ENCODE data around the gene DMPK.
"Not testable (repeated sequence)": the region's sequence is repeated elsewhere in the genome, so short reads cannot be mapped to it uniquely, and the experiment has no call there.

The DMPK gene

DNA sequence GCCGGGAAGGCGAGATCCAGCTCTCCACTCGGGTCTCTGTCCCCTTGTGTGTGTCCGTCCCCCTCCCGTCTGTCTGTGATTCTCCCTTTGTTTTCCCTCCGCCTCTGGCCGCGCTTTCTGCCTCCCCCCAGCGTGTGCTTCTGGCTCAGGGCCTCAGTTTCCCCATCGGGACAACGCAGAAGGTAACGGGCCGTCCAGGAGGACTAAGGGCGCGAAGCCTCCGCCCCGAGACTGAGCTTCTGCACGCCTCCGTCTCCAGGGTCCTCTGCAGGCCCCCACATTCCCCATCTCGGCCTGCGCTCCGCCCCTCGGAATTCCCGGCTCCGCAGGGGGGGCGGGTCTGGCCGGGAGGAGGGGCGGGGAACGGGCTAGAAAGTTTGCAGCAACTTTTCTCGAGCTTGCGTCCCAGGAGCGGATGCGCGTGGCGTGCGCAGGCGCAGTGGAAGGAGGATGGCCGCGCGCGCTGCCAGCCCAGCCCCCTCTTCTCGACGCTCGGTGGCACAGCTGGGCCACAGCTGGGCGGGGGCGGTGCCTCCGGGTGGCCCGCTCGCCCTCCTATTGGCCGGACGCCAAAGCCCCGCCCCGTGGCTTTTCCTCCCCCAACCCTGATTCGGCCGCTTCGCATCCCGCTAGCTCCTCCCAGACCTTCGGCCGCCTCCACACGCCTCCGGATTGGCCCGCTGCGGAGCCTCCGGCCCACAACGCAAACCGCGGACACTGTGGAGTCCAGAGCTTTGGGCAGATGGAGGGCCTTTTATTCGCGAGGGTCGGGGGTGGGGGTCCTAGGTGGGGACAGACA, 13.1 kb downstream of the DMPK start, which contains the start of gene SIX5:
TSS of gene SIX5 (minus strand) at position 269 of the 799 bp plus-strand sequence. CDS start 408 bp downstream, outside the sequence.
- peak; percentile 96 to 98 (median 97) for DNase-seq

DNA sequence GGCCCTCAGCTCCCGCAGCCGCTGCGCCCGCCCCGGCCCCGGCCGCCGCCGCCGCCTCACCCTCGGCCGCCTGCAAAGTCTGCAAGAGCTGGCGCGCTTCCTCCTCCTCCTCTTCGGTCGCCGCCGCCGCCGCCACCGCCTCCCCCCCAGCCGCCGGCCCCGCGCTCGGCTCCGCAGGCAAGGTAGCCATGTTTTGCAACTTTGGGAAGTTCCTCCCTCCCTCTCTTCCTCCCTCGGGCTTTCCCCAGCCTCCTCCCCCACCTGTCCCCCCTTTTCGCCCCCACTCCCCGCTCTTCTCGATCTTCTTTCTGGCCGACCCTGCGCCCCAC, 13.7 kb downstream of the DMPK start:
- DNase-seq, result peak in 3 of 4 experiments; percentile 23 to 61 (median 48)

DNA sequence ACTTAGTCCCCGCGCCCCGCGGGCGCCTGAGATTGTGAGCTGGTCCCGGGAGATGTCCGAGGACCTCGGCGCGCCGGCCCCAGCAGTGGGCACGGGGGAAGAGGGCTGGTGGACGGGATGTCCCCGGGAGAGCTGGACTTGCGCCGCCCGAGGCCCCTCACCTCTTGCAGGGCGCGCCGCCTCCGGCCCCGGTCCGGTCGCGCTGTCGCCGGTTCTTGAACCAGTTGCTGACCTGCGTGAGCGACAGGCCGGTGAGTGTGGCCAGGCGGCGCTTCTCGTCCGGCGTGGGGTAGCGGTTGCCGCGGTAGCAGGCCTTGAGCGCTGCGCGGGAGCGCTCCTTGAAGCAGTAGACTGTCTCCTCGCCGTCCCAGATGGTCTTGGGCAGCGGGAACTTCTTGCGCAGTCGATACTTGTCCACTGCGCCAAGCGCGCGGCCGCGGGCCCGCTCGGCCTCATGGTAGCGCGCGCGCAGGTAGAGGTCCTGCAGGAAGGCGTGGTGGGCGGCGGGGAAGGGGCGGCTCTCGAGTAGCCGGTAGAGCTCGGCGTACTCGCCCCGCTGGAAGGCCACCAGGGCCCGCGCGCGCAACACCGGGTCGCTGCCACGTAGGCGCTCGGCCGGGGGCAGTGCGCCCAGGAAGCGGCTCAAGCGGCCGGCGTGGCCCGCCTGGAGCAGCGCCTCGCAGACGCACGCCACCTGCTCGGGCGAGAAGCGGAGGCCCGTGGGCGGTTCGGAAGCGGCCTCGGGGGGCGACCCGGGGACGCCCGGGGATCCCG, 14.2 kb downstream of the DMPK start:
- peak in 3 of 4 experiments; percentile 17 to 53 (median 38) for DNase-seq

DNA sequence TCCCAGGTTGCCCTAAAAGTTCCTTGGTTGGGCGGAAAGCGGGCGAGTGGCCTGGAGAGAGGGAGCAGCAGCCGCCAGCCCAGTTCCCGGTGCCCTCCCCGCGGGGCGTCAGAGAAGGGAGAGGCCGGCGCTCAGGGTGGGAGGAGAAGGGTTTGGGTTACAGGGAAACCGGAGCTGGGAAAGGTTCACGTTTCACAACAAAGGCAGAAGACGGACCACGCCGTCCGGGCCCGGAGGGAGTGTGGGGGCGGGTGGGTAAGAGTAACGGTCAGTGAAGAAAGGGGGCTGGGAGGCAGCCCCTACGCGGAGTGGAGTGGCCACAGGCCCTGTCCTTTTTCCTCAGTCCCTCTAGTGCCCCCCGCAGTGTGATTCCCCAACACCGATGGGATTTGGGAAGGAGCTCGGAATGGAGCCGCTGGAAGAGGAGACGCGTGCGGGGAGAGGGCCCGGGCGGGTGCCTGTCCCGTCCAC, 14.8 kb downstream of the DMPK start:
- no peak for DNase-seq

DNA sequence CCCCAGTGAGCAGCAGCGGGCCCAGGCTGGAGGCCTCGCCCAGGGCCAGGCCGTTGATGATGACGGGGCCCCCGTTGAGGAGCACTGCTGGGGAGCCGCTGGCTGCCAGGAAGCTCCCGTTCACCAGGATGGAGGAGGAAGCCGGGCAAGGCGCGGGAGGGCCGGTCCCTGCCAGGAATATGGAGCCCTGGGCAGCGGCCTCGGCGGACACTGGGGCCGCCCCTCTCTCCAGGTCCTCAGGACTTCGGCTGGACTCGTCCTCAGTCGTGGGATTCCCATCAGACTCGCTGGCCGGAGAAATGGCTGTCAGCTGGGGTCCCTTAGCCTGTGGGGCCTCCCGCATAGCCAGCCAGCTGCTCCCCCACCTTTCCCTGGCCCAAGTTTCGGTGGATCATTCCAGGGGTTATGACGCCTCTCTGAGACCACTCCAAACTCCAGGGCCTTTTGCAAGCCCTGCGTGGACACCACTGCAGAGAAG, 15.4 kb downstream of the DMPK start:
- no peak for DNase-seq

DNA sequence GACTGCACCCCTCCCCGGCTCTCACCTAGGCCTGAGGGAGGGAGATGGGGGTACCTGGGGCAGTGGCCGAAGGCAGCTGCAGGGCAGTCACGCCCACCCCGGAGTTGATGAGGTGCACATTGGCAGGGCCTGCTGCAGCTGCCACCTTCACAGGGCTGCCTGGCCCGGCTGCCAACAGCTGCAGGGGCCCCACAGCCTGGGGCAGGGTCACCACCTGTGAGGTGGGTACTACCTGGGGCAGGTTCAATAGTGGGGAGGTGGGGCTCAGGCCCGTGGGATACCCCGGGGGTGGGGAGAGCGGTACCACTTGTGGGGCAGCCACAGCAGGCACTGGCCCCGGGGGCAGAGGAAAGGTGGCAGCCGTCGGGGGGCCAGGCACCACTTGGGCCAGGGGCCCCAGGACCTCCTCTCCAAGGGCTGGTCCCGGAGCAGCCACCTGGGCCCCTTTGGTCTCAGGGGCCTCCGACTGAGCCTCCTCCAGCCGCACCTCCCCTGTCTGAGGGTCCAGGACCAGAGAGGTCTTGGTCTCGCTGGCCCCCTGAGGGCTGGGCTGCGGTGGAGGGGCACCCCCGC, 15.9 kb downstream of the DMPK start:
- DNase-seq, result no peak

DNA sequence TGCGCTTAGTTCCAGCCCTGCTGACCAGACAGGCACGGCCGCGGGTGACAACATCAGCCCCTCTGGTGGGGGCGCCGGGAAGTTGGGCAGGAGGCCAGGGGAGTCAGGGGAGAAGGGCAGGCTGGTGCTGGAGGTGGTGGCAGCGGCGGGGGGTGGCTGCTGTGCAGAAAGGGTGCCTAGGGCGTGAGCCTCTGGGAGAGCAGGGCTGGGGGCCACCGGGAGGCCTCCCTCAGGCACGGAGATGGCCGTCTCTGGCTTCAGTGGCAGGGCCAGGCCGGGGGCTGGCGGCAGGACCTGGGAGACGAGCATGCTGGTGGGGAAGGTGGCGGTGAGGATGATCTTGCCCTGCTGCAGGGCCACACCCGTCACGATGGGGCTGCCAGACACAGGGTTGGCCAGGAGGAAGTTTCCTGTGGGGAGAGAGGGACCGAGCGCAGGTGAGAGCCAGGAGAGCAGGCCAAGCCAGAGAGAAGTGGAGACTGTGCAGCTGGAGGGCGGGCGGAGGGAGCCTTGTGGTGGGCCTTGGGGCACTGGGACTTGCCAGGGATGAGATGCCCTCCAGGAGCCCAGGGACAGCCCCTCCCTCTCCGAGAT, 16.5 kb downstream of the DMPK start:
- DNase-seq, result no peak

DNA sequence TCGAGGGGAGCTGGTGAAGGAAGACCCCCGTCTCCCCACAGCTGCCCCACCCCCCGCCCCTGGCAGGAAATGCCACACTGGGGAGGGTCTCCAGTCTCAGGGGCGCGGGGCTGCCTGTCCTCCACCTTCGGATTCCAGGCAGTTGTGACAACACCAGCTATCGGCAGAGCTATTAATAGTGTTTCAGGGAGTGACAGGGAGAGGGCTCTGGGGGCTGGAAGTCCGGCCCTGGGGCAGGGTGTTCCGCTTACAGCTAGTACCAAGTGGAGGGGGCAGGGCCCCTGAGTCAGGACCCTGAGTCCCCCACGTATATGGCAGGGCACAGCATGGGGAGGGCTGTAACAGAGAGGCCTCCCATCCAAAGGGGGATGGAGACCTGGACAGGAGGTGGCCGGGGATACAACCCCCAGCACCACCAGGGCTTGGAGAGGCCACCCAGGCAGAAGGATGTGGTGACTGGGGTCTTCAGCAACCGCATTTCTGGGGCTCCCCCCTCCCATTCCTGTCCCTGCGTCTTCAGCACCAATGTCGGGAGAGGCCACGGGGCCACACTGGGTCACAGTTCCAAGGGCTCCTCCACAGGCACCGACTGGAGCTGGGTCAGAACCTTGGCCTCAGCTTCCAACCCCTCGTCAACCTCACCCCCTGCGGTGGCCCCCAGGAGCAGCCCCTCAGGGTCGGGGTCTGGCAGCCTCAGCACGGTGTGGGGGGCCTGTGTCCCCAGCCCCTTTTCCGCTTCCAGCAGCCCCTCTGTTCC, 17.2 kb downstream of the DMPK start:
- DNase-seq, result no peak

DNA sequence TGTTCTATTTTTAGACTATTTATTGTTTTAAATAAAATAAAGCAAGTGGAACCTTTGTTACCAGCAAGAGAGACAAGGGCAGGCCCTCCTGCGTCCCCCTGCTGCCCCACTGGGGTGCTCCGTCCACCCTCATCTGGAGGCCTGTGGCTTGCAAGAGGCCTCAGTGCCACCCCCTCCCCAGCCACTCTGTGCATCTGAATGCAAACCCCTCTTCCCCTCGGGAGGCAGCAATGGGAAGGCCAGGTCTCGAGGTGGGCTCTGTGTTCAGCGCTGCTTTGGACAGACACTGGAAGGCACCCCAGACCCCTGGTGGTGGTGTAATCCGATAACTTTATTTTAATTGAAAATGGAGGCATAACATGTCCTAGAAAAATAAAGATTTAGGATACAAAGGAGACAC, 17.8 kb downstream of the DMPK start:
- DNase-seq, result no peak

DNA sequence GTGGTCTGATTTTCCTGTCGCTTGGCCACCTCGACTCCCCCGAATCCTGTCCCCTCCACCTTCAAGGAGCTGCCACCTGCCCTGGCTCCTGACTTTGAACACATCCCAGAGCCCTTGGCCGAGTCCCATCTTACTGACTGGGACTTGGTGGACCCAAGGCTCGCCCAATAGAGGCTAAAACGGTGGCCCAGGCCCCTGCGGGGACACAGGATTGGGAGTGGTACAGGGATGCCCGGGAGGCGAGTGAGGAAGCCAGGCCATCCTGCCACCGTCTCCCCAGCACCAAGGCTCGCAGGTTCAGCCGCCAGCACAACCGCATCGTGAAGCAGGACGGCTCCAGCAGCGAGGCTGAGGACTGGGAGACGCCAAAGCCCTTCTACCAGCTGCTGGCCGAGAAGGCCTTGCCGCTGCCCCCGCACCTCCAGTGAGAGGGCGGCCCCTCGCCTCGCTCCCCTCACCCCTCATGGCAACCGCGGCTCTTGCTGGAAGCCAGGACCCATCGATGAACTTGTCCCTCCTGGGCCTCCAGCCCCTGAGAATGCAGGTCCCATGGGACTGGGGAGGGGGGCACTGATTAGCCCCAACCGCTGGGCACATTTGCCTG, 18.5 kb downstream of the DMPK start:
- no peak for DNase-seq

DNA sequence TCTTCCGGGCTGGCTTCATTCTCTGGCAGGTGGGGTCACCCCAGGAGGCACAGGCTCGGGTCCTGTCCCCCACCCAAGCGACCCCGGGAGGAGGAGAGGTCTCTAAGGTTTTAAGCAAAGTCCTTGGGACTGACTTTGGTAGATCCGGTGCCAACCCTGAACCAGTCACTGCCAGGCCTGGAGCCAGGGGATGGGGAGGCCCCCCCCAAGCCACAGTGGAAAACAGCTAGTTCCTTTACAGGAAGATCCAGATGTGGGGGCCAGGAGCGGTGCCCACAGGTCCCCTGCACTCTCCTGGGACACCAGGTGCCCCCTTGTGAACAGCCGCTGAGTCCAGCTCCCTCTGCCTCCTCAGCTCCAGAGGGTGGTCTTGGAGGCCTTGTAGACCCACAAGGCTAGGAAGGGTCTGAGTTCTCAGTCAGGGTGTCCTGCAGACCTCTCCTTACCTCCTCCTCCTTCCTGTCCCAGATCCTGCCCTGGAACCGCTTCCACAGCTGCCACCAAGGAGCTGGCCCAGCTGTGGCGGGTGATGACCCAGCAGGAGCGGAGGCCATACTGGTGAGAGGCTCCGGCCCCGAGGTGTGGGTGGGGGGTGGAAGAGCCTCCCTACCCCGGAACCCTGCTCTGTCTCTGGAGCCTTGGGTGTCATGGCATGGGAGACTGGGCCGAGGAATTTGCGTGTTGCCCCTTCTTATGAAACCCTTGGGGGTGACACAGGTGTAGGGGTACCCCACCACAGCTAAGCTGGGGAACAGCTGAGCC, 19.2 kb downstream of the DMPK start:
- no peak for DNase-seq

DNA sequence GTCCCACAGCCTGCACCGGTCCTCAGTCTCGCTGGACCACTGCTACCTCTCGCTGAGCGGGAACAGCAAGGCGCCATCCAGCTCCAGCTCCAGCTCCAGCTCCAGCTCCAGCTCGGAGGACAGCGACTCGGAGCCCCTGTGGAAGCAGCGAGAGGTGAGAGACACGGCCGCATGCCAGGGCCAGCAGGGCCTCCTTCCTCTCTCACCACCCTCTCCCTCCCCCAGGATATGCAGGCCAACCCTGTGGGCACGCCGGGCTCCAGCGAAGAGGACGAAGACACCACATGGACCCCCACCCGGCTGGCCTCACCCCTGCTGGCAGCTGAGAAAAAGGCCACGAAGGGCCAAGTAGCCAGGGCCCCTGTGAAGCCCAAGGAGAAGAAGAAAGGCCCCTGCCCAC, 20.6 kb downstream of the DMPK start:
- no peak for DNase-seq

DNA sequence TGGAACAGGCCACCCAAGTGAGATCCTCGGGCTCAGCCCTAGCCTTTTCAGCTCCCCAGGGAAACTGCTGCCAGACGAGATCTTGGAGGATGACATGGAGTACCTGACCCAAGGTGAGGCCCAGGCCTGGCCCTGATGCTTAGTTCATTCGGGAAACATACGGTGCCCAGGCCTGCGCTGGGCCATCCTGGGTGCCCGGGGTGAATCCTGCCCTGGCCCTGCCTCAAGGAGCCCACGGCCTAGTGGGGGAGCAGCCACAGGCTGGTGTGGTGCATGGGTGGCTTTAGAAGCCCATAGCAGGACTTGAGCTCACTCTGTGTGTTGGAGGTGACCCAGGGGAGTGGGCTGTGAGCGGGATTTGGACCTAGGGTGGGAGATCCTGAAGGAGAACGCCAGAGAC, 23.4 kb downstream of the DMPK start:
- DNase-seq, result no peak

DNA sequence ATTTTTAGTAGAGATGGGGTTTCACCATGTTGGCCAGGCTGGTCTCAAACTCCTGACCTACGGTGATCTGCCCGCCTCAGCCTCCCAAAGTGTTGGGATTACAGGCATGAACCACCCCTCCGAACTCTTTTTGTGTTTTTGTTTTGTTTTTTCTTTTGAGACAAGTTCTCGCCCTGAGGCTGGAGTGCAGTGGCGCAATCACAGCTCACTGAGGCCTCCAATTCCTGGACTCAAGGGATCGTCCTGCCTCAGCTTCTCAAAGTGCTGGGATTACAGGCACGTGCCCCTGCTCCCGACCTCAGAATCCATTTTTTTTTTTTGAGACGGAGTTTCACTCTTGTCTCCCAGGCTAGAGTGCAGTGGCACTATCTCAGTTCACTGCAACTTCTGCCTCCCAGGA, 24.6 kb downstream of the DMPK start:
- no peak for DNase-seq

DNA sequence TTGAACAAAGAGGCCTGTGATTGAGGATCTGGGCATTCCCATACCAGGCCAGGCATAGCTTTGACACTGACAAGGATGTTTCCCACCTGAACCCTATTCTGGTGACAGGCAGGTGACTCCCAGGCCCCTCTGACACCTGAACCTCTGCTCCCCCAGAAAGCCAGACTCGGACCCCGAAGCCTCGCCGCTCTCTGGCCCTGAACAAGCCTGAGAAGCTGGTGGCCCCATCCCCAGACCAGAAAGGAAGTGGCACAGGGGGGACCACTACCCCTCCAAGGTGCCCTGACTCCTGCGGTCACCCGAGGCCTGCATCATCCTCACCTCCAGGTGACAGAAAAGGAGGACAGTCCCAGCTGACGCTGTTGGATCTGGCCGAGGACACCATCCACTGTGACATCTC, 28.0 kb downstream of the DMPK start:
- DNase-seq, result no peak

DNA sequence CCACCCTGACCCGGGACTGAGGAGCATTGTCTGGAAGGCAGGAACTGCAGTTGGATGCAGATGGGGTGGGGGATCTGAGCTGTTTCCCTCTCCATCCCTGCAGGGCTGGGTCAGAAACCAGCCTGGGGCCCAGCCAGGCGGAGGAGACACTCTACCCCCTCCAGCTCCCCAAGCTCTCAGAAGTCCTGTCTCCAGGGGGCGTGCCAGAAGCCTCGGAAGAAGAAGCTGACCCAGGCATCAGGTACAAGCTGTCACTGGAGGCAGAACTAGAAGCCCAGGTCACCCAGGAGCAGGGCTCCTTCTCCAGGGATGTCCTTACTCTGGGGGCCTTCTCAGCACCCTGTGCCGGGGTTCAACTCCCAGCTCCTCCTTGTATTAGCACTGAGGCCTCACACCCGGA, 28.7 kb downstream of the DMPK start:
- no peak for DNase-seq

DNA sequence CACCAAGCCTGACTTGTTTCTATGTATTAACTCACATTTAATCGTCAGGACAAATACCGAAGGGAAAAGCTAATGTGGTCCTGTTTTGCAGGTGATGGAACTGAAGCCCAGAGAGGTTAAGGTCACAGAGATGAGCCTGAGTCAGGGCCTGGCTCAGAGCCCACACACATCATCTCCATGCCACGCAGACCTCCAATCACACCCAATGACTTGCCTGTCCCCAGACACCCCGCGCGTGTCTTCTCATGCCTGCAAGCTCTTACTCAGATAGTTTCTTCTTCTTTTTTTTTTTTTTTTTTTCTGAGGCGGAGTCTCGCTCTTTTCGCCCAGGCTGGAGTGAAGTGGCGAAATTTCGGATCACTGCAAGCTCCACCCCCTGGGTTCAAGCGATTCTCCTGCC, 29.7 kb downstream of the DMPK start:
- DNase-seq, result peak in 2 of 4 experiments; percentile 24 to 36

DNA sequence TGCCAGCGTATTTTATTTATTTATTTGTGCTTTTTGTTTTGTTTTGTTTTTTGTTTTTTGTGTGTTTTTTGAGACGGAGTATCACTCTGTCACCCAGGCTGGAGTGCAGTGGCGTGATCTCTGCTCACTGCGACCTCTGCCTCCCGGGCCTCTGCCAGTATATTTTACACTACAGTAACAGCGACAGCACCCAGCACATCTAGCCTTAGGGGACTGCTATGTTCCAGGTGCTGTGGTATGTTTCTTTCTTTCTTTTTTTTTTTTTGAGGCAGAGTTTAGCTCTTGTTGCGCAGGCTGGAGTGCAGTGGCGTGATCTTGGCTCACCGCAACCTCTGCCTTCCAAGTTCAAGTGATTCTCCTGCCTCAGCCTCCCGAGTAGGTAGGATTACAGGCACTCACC, 30.8 kb downstream of the DMPK start:
- not testable (repeated sequence) for DNase-seq

DNA sequence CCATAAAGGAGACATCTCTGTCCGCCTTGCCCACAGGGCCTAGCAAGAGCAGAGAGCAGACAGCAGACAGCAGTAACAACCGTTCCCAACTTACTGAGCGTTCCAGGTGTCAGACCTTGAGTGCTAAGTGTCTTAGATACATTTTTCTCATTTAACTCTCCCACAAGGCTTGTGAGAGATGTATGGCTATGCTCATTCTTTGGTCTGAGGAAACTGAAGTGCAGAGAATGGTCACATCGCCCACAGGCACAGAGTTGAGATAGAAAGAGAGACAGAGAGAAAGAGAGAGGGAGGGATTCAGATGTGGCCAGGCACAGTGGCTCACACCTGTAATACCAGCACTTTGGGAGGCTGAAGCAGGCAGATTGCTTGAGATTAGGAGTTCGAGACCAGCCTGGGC, 34.8 kb downstream of the DMPK start:
- DNase-seq, result no peak

DNA sequence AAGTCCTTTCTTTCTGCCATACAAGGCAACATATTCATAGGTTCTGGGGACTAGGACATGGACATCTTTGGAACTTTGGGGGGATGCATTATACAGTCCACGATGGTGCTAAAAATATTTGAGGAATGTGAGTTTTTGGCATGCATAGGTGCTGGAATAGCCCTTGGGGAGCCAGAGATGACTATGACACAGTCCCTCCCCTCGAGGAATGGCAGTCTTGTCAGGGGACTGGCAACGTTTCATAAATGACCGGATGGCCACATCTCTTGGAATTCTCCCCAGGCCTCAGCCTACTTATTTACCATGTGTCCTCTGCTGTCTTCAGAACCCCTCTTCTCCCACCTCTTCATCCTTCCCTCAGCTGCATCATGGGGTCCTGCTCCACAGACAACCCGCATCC, 35.4 kb downstream of the DMPK start:
- no peak for DNase-seq

DNA sequence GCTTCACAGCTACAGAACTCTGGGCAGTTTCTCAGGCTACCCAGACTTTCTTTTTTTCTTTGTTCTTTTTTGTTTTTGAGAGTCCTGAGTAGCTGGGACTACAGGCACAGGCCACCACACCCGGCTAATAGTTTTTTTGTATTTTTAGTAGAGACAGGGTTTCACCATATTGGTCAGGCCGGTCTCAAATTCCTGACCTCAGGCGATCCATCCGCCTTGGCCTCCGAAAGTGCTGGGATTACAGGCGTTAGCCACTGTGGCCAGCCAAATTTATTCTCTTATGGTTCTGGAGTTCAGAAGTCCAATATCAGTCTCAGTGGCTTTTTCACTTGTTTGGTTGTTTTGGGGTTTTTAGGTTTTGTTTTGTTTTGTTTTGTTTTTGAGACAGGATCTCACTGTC, 36.7 kb downstream of the DMPK start:
- no peak for DNase-seq
